Prostate gland (tissue), 2 donors: ENCODE results near the gene HYOU1.

Experiments
- CTCF ChIP-seq, 4 experiments: fragments of 200-600 bp in 2 of 4; fragments of 450-650 bp in 2 of 4; sonication (generic) in 2 of 4; IDR thresholded peaks; 1 replicate in 3 of 4; 2 replicates in 1 of 4; pipeline ENCODE4 v1.5.1; 2016 to 2019; ENCODE audit warnings: antibody characterized with exemption in 4 of 4, mild to moderate bottlenecking in 2 of 4, moderate library complexity in 2 of 4
- POLR2A ChIP-seq: fragments of 450-650 bp; IDR thresholded peaks from one replicate; pipeline ENCODE4 v1.6.1; 2016; ENCODE audit warnings: antibody characterized with exemption, mild to moderate bottlenecking

GRCh38 chr11:119100246-119100970 lies 43.4 kb upstream of the HYOU1 start:
- TF ChIP-seq CTCF (IDR thresholded peaks at IDR 0.05) (peak in 2 of 4 experiments; percentile 12 to 31), POLR2A (no peak)
